ENCODE data around the gene DHX35. TPM values are rescaled to one million over a fixed set of nuclear protein-coding genes. Genes with fewer than 3 reads are reported as not detected.
A peak's percentile ranks its signal among the peaks of the same experiment; 100 is the strongest.

DHX35 gene
- polyA plus RNA-seq, 1 donor from 2014 or later: 5.9 TPM

- H3K36me3 Mint-ChIP-seq: no peaks in the 10 kb centered on the region
- H3K27ac Mint-ChIP-seq: no peak overlapping the region
- H3K9me3 Mint-ChIP-seq: peaks cover 2 to 7% (median 7%) of the 10 kb centered on the region in 3 donors
- no peaks in the 10 kb centered on the region for H3K4me1 Mint-ChIP-seq
- H3K27me3 Mint-ChIP-seq: peaks cover 23% of the 10 kb centered on the region
- H3K4me3 Mint-ChIP-seq: peak overlapping the region in 1 of 4 donors; percentile 51
Observed at GRCh38 chr20:39067526-39068216, 105.5 kb downstream of the DHX35 start.

DNA sequence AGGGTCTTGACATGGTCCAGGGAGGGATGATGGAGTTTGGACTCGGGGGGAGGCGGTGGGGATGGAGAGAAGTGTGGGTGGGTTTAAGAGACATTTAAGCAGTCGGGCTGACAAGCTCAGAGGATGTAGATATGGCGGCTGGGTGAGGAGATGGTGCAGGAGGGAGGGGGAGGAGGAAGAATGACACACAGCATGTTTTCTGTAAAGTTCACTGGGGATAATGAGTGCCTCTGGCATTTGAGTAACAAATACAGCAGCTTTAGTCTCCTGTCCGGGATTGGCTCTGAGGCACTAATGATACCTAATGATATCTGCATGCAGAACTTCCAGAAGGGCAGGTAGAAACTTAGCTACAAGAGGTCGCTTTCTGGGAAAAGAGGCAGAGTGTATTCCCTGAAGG lies 107.8 kb downstream of the DHX35 start:
- no peaks in the 10 kb centered on the region for H3K4me1 Mint-ChIP-seq
- H3K36me3 Mint-ChIP-seq: no peaks in the 10 kb centered on the region

GRCh38 chr20:39070484-39071231 lies 108.5 kb downstream of the DHX35 start:
- no peak overlapping the region for H3K27ac Mint-ChIP-seq
- H3K9me3 Mint-ChIP-seq: peaks cover 2 to 7% (median 7%) of the 10 kb centered on the region in 3 donors
- no peaks in the 10 kb centered on the region for H3K36me3 Mint-ChIP-seq
- peaks cover 26% of the 10 kb centered on the region for H3K27me3 Mint-ChIP-seq
- no peak overlapping the region for H3K4me3 Mint-ChIP-seq
- H3K4me1 Mint-ChIP-seq: no peaks in the 10 kb centered on the region

More for the DNA sequence above, 107.8 kb downstream of the DHX35 start:
- Mint-ChIP-seq H3K27ac (no peak overlapping the region), H3K27me3 (peaks cover 27% of the 10 kb centered on the region), H3K9me3 (peaks cover 2 to 7% (median 7%) of the 10 kb centered on the region in 3 donors), H3K4me3 (no peak overlapping the region)

DNA sequence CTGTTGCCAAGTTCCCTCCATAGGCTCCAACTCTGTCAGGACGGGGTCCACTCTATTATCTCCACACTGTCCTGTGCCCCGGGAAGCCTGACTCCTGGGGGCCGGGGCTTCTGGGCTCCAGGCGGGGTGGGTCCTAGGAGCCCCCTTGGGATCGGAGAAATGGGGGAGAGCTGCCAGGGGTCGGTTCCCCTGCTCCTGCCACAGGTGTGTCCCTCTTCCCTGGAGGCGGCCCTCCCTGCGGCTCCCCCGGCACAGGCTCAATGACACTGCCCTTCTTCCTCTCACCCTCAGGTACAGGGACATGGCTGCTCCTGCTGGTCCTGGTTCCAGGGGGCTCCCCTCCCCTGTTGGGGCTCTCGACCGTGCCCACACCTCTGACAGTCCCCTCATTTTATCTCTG lies 110.0 kb downstream of the DHX35 start:
- Mint-ChIP-seq H3K9me3 (peaks cover 2 to 7% (median 7%) of the 10 kb centered on the region in 3 donors), H3K4me3 (no peak overlapping the region), H3K27me3 (peaks cover 26% of the 10 kb centered on the region), H3K36me3 (no peaks in the 10 kb centered on the region), H3K27ac (no peak overlapping the region), H3K4me1 (no peaks in the 10 kb centered on the region)

DNA sequence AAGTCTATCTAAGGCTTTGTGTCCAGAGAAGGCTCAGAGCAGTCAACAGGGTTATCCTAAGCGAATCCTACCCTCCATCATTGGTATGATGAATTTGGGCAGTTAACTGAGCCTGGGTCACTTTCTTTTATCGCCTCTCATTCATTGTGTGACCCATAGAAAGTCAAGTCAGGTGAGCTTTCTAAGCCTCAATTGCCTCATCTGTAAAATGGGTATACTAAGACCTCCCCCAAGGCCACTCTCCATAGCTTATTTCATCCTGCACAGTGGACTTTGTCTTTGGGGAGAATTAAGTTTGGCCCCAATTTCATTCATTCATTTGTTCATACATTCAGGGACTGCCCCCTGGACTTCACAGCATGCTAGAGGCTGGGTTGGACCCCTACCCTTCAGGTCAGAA lies 110.5 kb downstream of the DHX35 start:
- H3K9me3 Mint-ChIP-seq: peaks cover 2 to 7% (median 7%) of the 10 kb centered on the region in 3 donors
- no peak overlapping the region for H3K27ac Mint-ChIP-seq
- H3K4me3 Mint-ChIP-seq: no peak overlapping the region
- H3K4me1 Mint-ChIP-seq: no peaks in the 10 kb centered on the region
- no peaks in the 10 kb centered on the region for H3K36me3 Mint-ChIP-seq
- peaks cover 26% of the 10 kb centered on the region for H3K27me3 Mint-ChIP-seq

GRCh38 chr20:39075731-39076130 lies 113.6 kb downstream of the DHX35 start:
- Mint-ChIP-seq H3K27ac (no peak overlapping the region), H3K4me1 (no peaks in the 10 kb centered on the region), H3K27me3 (peaks cover 14% of the 10 kb centered on the region), H3K36me3 (no peaks in the 10 kb centered on the region), H3K4me3 (no peak overlapping the region), H3K9me3 (peaks cover 0 to 2% (median 0%) of the 10 kb centered on the region in 3 donors)

- Mint-ChIP-seq H3K4me1 (no peaks in the 10 kb centered on the region), H3K27ac (no peak overlapping the region), H3K27me3 (peaks cover 13% of the 10 kb centered on the region), H3K4me3 (no peak overlapping the region), H3K9me3 (no peaks in the 10 kb centered on the region), H3K36me3 (no peaks in the 10 kb centered on the region)
Observed at GRCh38 chr20:39076958-39077357, 114.8 kb downstream of the DHX35 start.

- H3K27me3 Mint-ChIP-seq: peaks cover 11% of the 10 kb centered on the region
- no peaks in the 10 kb centered on the region for H3K9me3 Mint-ChIP-seq
- H3K4me3 Mint-ChIP-seq: peak overlapping the region in 1 of 4 donors; percentile 58
- peaks cover 3% of the 10 kb centered on the region for H3K36me3 Mint-ChIP-seq
- H3K27ac Mint-ChIP-seq: no peak overlapping the region
- no peaks in the 10 kb centered on the region for H3K4me1 Mint-ChIP-seq
Observed at GRCh38 chr20:39080326-39080725, 118.2 kb downstream of the DHX35 start.

- Mint-ChIP-seq H3K4me3 (no peak overlapping the region), H3K27me3 (peaks cover 11% of the 10 kb centered on the region), H3K27ac (no peak overlapping the region), H3K4me1 (no peaks in the 10 kb centered on the region), H3K9me3 (no peaks in the 10 kb centered on the region), H3K36me3 (peaks cover 3% of the 10 kb centered on the region)
Observed at GRCh38 chr20:39081255-39081654, 119.1 kb downstream of the DHX35 start.

GRCh38 chr20:39082622-39083398 lies 120.7 kb downstream of the DHX35 start:
- H3K27ac Mint-ChIP-seq: no peak overlapping the region
- peaks cover 11% of the 10 kb centered on the region for H3K27me3 Mint-ChIP-seq
- H3K4me3 Mint-ChIP-seq: peak overlapping the region in 1 of 4 donors; percentile 71

GRCh38 chr20:39083761-39084160 lies 121.6 kb downstream of the DHX35 start:
- no peaks in the 10 kb centered on the region for H3K4me1 Mint-ChIP-seq
- H3K27ac Mint-ChIP-seq: no peak overlapping the region
- H3K36me3 Mint-ChIP-seq: peaks cover 3% of the 10 kb centered on the region
- no peak overlapping the region for H3K4me3 Mint-ChIP-seq
- no peaks in the 10 kb centered on the region for H3K9me3 Mint-ChIP-seq
- H3K27me3 Mint-ChIP-seq: peaks cover 12% of the 10 kb centered on the region

More at GRCh38 chr20:39082622-39083398, 120.7 kb downstream of the DHX35 start:
- Mint-ChIP-seq H3K4me1 (no peaks in the 10 kb centered on the region), H3K9me3 (no peaks in the 10 kb centered on the region), H3K36me3 (peaks cover 3% of the 10 kb centered on the region)

DNA sequence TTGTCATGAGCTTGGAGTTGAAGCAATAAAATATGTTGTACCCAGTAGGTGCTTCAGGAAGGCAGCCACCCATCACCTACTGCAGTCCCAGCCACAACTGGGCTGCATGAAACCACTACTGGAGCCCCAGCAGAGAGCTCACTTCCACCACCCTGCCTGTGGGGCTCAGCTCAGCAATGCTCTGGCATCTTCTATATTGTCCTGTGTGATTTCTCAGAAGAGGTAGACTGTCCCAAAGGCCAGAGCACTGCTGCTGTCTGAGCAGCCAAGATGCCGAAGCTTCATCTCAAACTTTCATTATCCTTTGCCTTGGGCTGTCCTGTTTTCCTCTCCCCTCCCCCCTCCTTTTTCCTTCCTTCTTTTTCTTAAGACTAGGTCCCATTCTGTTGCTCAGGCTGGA lies 126.9 kb downstream of the DHX35 start:
- Mint-ChIP-seq H3K4me1 (peaks cover 0 to 2% (median 0%) of the 10 kb centered on the region in 3 donors), H3K27ac (no peak overlapping the region), H3K27me3 (peaks cover 4% of the 10 kb centered on the region), H3K4me3 (no peak overlapping the region), H3K36me3 (peaks cover 3% of the 10 kb centered on the region), H3K9me3 (no peaks in the 10 kb centered on the region)
